Measurements from ENCODE around the gene DYNC1I1. TPM values are rescaled to one million over a fixed set of nuclear protein-coding genes. Genes with fewer than 3 reads are reported as not detected.

Gene DYNC1I1
- total RNA-seq, 1 experiment from 2014 or later, result 3.6 TPM

GRCh38 chr7:95996174-95996573 lies 223.8 kb downstream of the DYNC1I1 start:
- ChIA-PET CTCF (no interaction called here), POLR2A (ENCODE audit: low non-redundant PET) (no interaction called here)
- Histone ChIP-seq H3K36me3 (ENCODE audit: insufficient read depth, low read length, poor library complexity, severe bottlenecking) (no peaks in the 10 kb centered on the region), H3K9me3 (ENCODE audit: low read depth, low read length, poor library complexity, severe bottlenecking) (no peaks in the 10 kb centered on the region), H3K27ac (ENCODE audit: low read depth, low read length, poor library complexity, severe bottlenecking) (no peak overlapping the region), H3K27me3 (replicated peaks; ENCODE audit: insufficient read depth, low read depth, low read length, poor library complexity) (no peaks in the 10 kb centered on the region), H3K4me1 (ENCODE audit: insufficient read depth, low read length, poor library complexity, severe bottlenecking) (no peaks in the 10 kb centered on the region), H3K4me3 (ENCODE audit: low read depth, low read length, poor library complexity, severe bottlenecking) (no peak overlapping the region)
- DNase-seq (ENCODE audit: low spot score), result no peak
- no peak for TF ChIP-seq EZH2 (IDR thresholded peaks at IDR 0.05; ENCODE audit: borderline replicate concordance, low read depth, low read length, poor library complexity, severe bottlenecking)
- TF ChIP-seq CTCF (conservative IDR thresholded peaks at IDR 0.05; ENCODE audit: low read depth, low read length), result no peak
- no TSS peak for BruUV-seq (replicated peaks)
- intact Hi-C loops (cut with micrococcal nuclease; ENCODE audit: unreplicated experiment), result no loop called here

- Histone ChIP-seq H3K4me3 (ENCODE audit: low read depth, low read length, poor library complexity, severe bottlenecking) (no peak overlapping the region), H3K27ac (ENCODE audit: low read depth, low read length, poor library complexity, severe bottlenecking) (no peak overlapping the region), H3K9me3 (ENCODE audit: low read depth, low read length, poor library complexity, severe bottlenecking) (no peaks in the 10 kb centered on the region), H3K36me3 (ENCODE audit: insufficient read depth, low read length, poor library complexity, severe bottlenecking) (no peaks in the 10 kb centered on the region), H3K27me3 (replicated peaks; ENCODE audit: insufficient read depth, low read depth, low read length, poor library complexity) (no peaks in the 10 kb centered on the region), H3K4me1 (ENCODE audit: insufficient read depth, low read length, poor library complexity, severe bottlenecking) (no peaks in the 10 kb centered on the region)
- intact Hi-C loops (cut with micrococcal nuclease; ENCODE audit: unreplicated experiment), result no loop called here
- ChIA-PET POLR2A (ENCODE audit: low non-redundant PET) (no interaction called here), CTCF (no interaction called here)
- no peak for TF ChIP-seq EZH2 (IDR thresholded peaks at IDR 0.05; ENCODE audit: borderline replicate concordance, low read depth, low read length, poor library complexity, severe bottlenecking)
- no peak for TF ChIP-seq CTCF (conservative IDR thresholded peaks at IDR 0.05; ENCODE audit: low read depth, low read length)
- DNase-seq (ENCODE audit: low spot score), result no peak
- BruUV-seq (replicated peaks), result no TSS peak
These were observed 224.5 kb downstream of the DYNC1I1 start for GRCh38 chr7:95996886-95997285.

GRCh38 chr7:95997632-95998031 lies 225.3 kb downstream of the DYNC1I1 start:
- no peaks in the 10 kb centered on the region for H3K9me3 ChIP-seq (ENCODE audit: low read depth, low read length, poor library complexity, severe bottlenecking)
- H3K27ac ChIP-seq (ENCODE audit: low read depth, low read length, poor library complexity, severe bottlenecking), result no peak overlapping the region
- no TSS peak for BruUV-seq (replicated peaks)
- H3K27me3 ChIP-seq (replicated peaks; ENCODE audit: insufficient read depth, low read depth, low read length, poor library complexity), result no peaks in the 10 kb centered on the region
- no peak for TF ChIP-seq CTCF (conservative IDR thresholded peaks at IDR 0.05; ENCODE audit: low read depth, low read length)
- no peak for TF ChIP-seq EZH2 (IDR thresholded peaks at IDR 0.05; ENCODE audit: borderline replicate concordance, low read depth, low read length, poor library complexity, severe bottlenecking)
- ChIA-PET POLR2A (ENCODE audit: low non-redundant PET) (no interaction called here), CTCF (no interaction called here)
- intact Hi-C loops (cut with micrococcal nuclease; ENCODE audit: unreplicated experiment), result no loop called here
- no peaks in the 10 kb centered on the region for H3K4me1 ChIP-seq (ENCODE audit: insufficient read depth, low read length, poor library complexity, severe bottlenecking)
- H3K4me3 ChIP-seq (ENCODE audit: low read depth, low read length, poor library complexity, severe bottlenecking), result no peak overlapping the region
- H3K36me3 ChIP-seq (ENCODE audit: insufficient read depth, low read length, poor library complexity, severe bottlenecking), result no peaks in the 10 kb centered on the region
- DNase-seq (ENCODE audit: low spot score), result no peak

Data from A673 (cell line).